Parathyroid adenoma (tissue), 2 donors: ENCODE data around the gene SUDS3.

Experiments used
- H2AFZ ChIP-seq: fragments of 300-600 bp; sonication (generic); one replicate; pipeline ENCODE4 v1.7.0; 2017; ENCODE audit warnings: antibody characterized with exemption, mild to moderate bottlenecking
- H3K27ac ChIP-seq: fragments of 300-600 bp; sonication (generic); one replicate; pipeline ENCODE4 v1.7.0; 2017
- H3K27me3 ChIP-seq: fragments of 300-600 bp; sonication (generic); one replicate; pipeline ENCODE4 v1.7.0; 2017; ENCODE audit warnings: low read length; ENCODE audit not compliant: control insufficient read depth, insufficient read depth
- H3K36me3 ChIP-seq: fragments of 300-600 bp; sonication (generic); one replicate; pipeline ENCODE4 v1.7.0; 2017; ENCODE audit warnings: low read length; ENCODE audit not compliant: control insufficient read depth, insufficient read depth
- H3K4me1 ChIP-seq: fragments of 300-600 bp; sonication (generic); one replicate; pipeline ENCODE4 v1.7.0; 2017; ENCODE audit warnings: control low read depth
- H3K4me2 ChIP-seq: fragments of 300-600 bp; sonication (generic); one replicate; pipeline ENCODE4 v1.7.0; 2017; ENCODE audit warnings: low read length
- H3K4me3 ChIP-seq: fragments of 300-600 bp; sonication (generic); one replicate; pipeline ENCODE4 v1.7.0; 2017; ENCODE audit warnings: low read depth, low read length
- H3K79me2 ChIP-seq: fragments of 300-600 bp; sonication (generic); one replicate; pipeline ENCODE4 v1.7.0; 2017; ENCODE audit warnings: control low read depth
- H3K9ac ChIP-seq: fragments of 300-600 bp; sonication (generic); one replicate; pipeline ENCODE4 v1.7.0; 2017; ENCODE audit warnings: mild to moderate bottlenecking
- H3K9me3 ChIP-seq: fragments of 300-600 bp; sonication (generic); one replicate; pipeline ENCODE4 v1.7.0; 2017; ENCODE audit warnings: low read length; ENCODE audit not compliant: control insufficient read depth
- CTCF ChIP-seq: fragments of 300-600 bp; sonication (generic); IDR thresholded peaks from one replicate; pipeline ENCODE4 v1.7.0; 2017; ENCODE audit warnings: antibody characterized with exemption, mild to moderate bottlenecking
- donor health status: primary hyperparathyroidism.

Gene SUDS3

GRCh38 chr12:118330421-118331018, 45.8 kb upstream of the SUDS3 start:
- no peaks in the 10 kb centered on the region for H3K9me3 ChIP-seq
- H2AFZ ChIP-seq, result no peak overlapping the region
- no peak overlapping the region for H3K9ac ChIP-seq
- H3K4me3 ChIP-seq, result no peak overlapping the region
- peak overlapping the region; percentile 46 for H3K4me2 ChIP-seq
- peaks cover 2% of the 10 kb centered on the region for H3K79me2 ChIP-seq
- TF ChIP-seq CTCF, result no peak
- no peaks in the 10 kb centered on the region for H3K27me3 ChIP-seq
- H3K4me1 ChIP-seq, result peaks cover 8% of the 10 kb centered on the region
- H3K27ac ChIP-seq, result no peak overlapping the region
- H3K36me3 ChIP-seq, result no peaks in the 10 kb centered on the region

- no peaks in the 10 kb centered on the region for H3K9me3 ChIP-seq
- H3K27me3 ChIP-seq, result no peaks in the 10 kb centered on the region
- no peak overlapping the region for H3K27ac ChIP-seq
- H3K9ac ChIP-seq, result no peak overlapping the region
- peaks cover 2% of the 10 kb centered on the region for H3K79me2 ChIP-seq
- H3K36me3 ChIP-seq, result no peaks in the 10 kb centered on the region
- no peak for TF ChIP-seq CTCF
- H3K4me3 ChIP-seq, result no peak overlapping the region
- no peak overlapping the region for H2AFZ ChIP-seq
- no peak overlapping the region for H3K4me2 ChIP-seq
- H3K4me1 ChIP-seq, result peaks cover 8% of the 10 kb centered on the region
Observed at GRCh38 chr12:118332511-118332910, 43.8 kb upstream of the SUDS3 start.

- Histone ChIP-seq H3K4me1 (no peaks in the 10 kb centered on the region), H3K27me3 (no peaks in the 10 kb centered on the region), H3K4me2 (no peak overlapping the region), H3K4me3 (no peak overlapping the region), H3K9ac (no peak overlapping the region), H3K36me3 (no peaks in the 10 kb centered on the region), H3K9me3 (no peaks in the 10 kb centered on the region), H2AFZ (no peak overlapping the region), H3K27ac (no peak overlapping the region), H3K79me2 (peaks cover 2% of the 10 kb centered on the region)
- no peak for TF ChIP-seq CTCF
Observed at GRCh38 chr12:118334241-118334640, 42.1 kb upstream of the SUDS3 start.

GRCh38 chr12:118334939-118335567, 41.3 kb upstream of the SUDS3 start:
- TF ChIP-seq CTCF, result no peak
- no peak overlapping the region for H3K9ac ChIP-seq
- no peak overlapping the region for H3K27ac ChIP-seq
- H3K4me1 ChIP-seq, result no peaks in the 10 kb centered on the region
- H3K27me3 ChIP-seq, result no peaks in the 10 kb centered on the region
- no peak overlapping the region for H2AFZ ChIP-seq
- no peak overlapping the region for H3K4me3 ChIP-seq
- H3K4me2 ChIP-seq, result no peak overlapping the region
- no peaks in the 10 kb centered on the region for H3K9me3 ChIP-seq
- no peaks in the 10 kb centered on the region for H3K36me3 ChIP-seq
- H3K79me2 ChIP-seq, result peaks cover 2% of the 10 kb centered on the region

- no peak overlapping the region for H3K4me3 ChIP-seq
- no peaks in the 10 kb centered on the region for H3K4me1 ChIP-seq
- no peak overlapping the region for H3K4me2 ChIP-seq
- H3K9me3 ChIP-seq, result no peaks in the 10 kb centered on the region
- H3K36me3 ChIP-seq, result no peaks in the 10 kb centered on the region
- TF ChIP-seq CTCF, result no peak
- no peak overlapping the region for H3K27ac ChIP-seq
- H2AFZ ChIP-seq, result no peak overlapping the region
- H3K79me2 ChIP-seq, result peaks cover 2% of the 10 kb centered on the region
- H3K9ac ChIP-seq, result no peak overlapping the region
- no peaks in the 10 kb centered on the region for H3K27me3 ChIP-seq
Observed at GRCh38 chr12:118336123-118336522, 40.2 kb upstream of the SUDS3 start.
